Stimulated activated CD8-positive, alpha-beta memory T cell treated with anti-CD3 and anti-CD28 coated beads, Interleukin-7, amount 100 ng/mL, for 24 hours (primary cell): Measurements from ENCODE around the gene PLEKHS1.

Source experiments
- DNase-seq: peaks from one replicate; pipeline ENCODE4 v3.0.0-alpha.2; 2020; ENCODE audit warnings: low read depth

The PLEKHS1 gene

DNA sequence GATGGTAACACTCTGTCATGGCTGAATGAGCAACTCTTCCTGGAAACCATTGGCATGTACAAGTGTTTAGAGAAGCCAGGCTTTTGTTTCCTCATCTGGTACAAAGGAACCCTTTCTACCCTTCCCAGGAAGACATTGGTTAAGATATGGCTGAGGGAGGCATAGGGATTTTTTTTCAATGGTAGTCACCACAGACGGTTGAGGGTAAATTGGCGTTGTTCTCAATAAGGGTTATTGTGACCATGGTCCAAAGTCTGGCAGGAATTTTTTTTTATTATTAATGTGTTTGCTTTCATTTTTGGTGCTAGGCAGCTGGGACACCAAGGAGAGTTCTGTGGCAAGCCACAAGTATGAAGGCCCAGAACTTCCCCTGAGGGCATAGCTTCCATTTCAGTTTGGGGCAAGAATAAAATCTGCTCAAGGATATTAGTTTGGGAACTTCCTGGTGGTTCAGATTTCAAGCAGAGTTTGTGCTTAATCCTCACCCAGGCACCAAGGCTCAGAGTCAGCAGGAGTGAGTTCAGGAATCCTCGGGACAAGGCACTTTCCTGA is at the start of gene PLEKHS1:
Gene PLEKHS1, plus strand, starts transcription at position 502 of the 552 bp plus-strand sequence. CDS start 3,596 bp downstream, outside the sequence.
- no peak for DNase-seq

GRCh38 chr10:113704637-113705343 is 46.7 kb upstream of the PLEKHS1 start:
- DNase-seq: no peak

GRCh38 chr10:113705344-113705652 is 46.2 kb upstream of the PLEKHS1 start:
- no peak for DNase-seq

DNA sequence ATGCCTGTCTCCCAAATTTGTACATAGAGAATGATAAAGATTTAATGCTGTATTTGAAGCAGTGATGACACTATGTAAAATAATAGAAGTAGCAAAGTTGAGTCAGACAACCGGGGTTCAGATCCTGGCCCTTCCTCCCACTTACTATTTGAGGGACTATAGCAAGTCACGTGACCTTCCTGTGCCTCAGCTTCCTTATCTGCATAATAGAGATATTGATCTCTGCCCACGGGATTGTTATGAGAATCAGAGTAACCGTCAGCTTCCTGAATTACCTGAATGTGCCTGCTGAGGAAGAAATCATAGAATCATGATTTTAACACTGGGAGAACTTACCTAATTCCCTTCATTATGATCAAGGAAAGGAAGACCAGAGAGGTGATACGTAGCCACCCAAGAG is 44.9 kb upstream of the PLEKHS1 start:
- no peak for DNase-seq

- DNase-seq: no peak
Measured at GRCh38 chr10:113708640-113709039, 42.8 kb upstream of the PLEKHS1 start.

DNA sequence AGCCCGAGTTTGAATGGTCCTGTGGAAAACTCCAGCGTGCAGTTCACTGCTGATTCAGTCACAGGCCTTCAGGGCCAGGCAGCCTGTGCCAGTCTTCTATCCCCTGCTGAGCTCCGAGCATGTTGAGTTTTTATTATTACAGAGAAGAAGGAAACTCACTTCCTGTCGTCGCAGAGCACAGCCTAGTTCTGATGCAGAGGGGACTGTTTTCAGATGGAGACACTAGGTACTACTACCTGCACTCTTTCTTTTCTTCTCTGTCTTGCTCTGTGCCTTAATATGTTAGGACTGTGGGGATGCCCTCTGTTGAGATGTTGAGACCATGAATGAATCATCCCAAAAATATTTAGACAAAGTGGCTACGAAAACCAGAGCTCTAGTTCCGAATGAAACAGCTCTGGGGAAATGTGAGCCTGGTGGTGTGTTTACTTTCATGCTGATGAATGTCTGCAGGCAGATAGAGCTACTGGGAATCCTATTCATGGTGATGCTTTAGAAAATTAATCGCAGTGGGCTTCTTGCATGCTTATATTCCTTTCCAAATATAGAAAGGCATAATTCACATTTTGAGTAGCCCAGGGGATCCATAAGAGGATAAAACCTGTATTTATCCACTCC is 42.2 kb upstream of the PLEKHS1 start:
- DNase-seq: no peak

DNA sequence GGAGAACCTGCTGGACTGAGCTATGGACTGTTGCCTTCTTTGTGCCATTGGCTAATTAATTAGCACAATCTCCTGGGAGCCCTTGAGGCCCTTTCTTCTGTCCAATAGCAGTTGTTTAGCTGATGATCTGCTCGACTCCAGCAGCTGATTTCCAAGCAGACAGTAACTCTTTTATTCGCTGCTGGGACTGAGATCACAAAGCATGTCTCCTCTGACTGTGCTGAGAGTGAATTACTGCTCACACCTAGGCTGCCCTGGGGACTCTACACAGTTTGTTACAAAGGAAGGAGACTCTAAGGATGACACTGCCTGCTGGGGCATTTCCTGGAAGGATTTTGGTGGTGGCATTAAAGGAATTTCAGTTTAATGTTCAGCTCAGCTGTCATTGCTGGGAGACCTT is 40.3 kb upstream of the PLEKHS1 start:
- no peak for DNase-seq

- no peak for DNase-seq
Measured at GRCh38 chr10:113712024-113712423, 39.5 kb upstream of the PLEKHS1 start.

GRCh38 chr10:113712755-113713639 is 38.5 kb upstream of the PLEKHS1 start:
- no peak for DNase-seq

- no peak for DNase-seq
Measured at GRCh38 chr10:113713640-113713982, 37.9 kb upstream of the PLEKHS1 start.

GRCh38 chr10:113716109-113716910 is 35.2 kb upstream of the PLEKHS1 start:
- no peak for DNase-seq

DNA sequence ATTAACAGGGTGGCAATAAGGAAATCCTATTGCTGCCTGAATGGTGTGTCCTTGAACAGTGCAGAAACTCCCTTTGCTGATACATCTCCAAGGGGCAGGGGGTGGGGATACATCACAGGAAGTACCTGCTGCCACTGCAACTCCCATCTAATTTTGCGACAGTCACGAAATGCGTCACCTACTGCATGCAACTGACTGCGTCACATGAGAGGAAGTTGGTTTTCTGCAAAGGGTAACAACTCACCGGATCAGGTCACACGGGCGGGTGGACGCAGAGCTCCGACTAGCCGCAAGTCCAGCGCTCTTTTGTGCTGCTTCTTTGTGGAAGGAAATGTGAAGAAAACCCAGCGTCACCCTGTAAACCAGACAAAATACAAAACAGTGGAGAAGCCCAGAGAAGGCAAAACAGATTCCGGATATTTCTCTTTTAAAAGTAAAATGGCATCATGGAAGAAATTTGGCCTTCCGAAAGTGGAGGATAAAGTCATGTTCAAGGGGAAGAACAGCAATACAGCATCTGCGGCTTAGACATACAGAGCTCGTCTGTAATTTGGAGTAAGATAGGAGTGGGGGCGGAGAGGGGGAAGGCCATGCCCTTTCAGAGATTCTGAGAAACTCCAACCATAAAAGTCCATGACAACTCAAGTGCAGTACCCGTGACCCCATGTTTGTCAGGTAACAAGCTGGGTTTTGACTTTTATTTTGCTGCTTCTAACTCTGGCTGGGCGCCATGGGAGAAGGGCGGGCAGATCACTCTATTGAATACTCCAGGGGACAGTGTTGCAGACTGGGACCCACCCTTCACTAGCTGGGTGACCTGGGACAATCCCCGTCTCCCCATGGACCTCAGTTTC is 32.3 kb upstream of the PLEKHS1 start:
- DNase-seq: no peak

- DNase-seq: no peak
Measured at GRCh38 chr10:113720386-113720785, 31.1 kb upstream of the PLEKHS1 start.

GRCh38 chr10:113732160-113732881 is 19.2 kb upstream of the PLEKHS1 start:
- DNase-seq: no peak

GRCh38 chr10:113732966-113733365 is 18.5 kb upstream of the PLEKHS1 start:
- no peak for DNase-seq

DNA sequence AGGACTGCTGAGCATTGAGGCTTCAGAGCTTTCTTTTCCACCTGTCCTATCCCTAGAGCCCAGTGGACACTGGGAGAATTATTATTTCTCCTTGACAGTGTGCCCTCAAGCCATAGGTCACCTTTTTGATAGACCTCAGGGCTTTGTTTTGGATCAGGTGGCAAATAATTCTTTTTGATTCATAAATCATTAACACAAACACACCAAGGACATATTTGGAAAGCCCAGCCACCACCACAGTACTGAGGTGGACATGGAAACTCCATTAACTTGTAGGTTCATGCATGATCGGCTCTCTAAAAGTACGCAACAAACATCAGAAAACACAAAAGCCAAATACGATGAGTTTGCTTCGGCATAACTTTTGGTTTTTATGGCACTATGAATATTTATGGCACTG is 17.8 kb upstream of the PLEKHS1 start:
- no peak for DNase-seq

DNA sequence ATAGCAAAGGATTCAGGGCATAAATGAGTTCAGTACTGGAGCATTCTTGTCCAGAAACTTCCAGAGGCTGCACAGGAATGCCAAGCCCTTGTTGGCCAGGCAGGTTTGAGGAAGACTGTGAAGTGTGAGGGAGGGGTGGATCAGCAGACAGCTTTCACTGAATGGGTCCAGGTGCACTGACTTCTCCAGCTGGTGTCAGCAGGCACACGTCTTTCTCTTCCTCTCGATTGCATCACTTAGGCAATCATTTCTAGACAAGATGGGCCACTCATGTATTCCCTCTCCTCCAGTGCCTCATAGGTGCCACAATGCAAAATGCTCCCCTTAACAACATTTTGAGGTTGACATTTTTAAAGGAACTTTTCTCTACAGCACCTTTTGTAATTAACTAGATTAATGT is 15.6 kb upstream of the PLEKHS1 start:
- DNase-seq: no peak

DNA sequence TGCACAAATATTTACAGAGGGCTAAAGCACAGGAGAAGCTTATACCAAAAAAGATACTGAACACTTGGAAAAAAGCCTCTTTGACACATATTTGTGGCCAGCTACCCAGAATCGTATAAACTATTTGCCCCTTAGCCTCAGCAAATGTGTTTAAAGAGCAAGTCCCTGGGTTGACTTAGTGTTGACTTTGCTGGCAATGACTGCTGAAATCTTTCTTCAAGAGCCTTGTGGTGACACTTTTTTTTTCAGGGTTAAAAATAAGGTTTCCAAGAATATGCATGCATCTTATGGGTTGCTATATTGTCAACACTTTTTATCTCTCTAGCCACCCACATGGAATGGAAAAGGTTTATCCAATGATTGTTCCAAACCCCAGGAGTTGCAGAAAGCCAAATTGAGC is 14.9 kb upstream of the PLEKHS1 start:
- DNase-seq: no peak

- no peak for DNase-seq
Measured at GRCh38 chr10:113739031-113739430, 12.5 kb upstream of the PLEKHS1 start.

- no peak for DNase-seq
Measured at GRCh38 chr10:113739577-113739976, 11.9 kb upstream of the PLEKHS1 start.
